GM10847 (cell line): ENCODE measurements around the gene SNRNP40.

Source experiments
- POLR2A ChIP-seq: IDR thresholded peaks from 2 replicates; pipeline ENCODE4 v1.6.1; 2011; ENCODE audit not compliant: insufficient read length; ENCODE audit errors: extremely low read depth

SNRNP40 gene

DNA sequence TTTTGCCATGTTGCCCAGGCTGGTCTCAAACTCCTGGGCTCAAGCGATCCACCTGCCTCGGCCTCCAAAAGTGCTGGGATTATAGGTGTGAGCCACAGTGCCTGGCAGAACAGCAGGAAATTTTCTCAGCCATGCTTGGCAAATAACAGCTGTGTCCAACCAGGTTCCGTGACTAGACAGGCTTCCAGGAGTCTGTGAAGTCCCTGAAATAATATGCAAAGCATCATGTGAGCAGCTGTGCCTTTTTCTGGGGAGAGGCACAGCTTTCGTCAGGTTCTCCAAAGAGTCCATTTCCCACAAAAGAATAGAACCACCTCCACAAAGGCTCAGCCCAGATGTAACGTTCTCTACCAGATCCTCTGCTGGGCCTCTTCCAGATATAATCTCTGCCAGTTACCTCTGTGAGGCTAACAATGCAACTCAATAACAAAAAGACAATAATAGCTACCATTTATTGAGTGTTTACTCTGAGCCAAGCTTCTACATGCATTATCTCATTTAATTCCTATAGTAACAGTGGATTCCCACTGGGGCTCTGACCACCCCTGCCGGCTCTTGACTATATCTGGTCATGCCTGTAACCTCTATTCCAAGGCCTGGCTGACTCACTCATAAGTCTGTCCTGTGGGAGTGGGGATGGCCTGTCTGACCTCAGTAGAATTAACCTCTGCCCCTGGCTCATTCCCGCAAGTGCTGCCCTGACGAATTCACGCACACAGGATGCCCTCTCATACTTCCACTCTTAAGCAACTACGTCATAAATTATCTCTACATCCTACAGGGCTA, 52.9 kb downstream of the SNRNP40 start:
- TF ChIP-seq POLR2A: no peak

DNA sequence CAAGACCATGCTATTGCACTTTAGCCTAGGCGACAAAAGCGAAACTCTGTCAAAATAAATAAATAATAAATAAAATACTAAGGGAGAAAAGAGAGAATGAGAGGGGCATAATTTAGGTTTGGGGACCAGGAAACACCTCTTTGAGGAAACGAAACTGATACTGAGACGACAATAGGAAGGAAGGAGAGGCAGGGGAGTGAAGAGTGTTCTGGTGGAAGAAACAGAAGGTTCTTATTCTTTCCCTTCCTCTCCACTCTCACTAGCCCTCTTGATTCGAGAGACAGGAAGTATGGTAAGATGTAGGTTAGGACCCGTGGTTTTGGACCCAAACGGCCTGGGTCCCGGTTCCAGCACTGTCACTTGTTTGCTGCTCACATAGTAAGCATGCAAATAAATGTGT, 55.3 kb downstream of the SNRNP40 start:
- no peak for TF ChIP-seq POLR2A

DNA sequence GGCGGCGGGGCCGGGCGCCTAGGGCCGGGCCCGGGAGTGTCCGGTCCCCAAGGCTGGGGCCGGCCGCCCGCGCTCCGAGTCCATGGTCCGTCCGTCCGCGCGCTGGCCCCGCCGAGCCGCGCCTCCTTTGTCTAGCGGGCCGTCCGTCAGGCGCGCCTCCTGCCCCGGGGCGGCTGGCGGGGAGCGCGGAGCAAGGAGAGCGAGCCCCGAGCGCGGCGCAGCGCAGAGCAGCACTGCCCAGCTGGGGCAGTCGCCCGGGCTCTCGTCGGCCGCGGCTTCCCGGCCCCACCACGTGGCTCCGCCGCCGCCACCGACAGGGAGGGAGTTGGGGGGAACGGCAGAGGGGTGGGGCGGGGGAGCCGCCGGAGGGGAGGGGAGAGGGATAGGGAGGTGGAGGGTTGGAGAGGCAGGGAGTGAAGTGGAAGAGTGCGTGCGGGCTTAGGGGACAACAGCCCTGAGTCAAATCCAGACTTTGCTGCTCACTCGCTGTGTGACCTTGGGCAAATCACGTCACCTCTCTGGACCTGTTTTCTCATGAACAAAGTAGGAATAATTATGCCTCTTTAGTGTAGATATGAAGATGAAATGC, 56.8 kb downstream of the SNRNP40 start, which contains the start of gene NKAIN1:
TSS of gene NKAIN1 (minus strand) at position 235 of the 589 bp plus-strand sequence. CDS start 340 bp downstream, outside the sequence.
- no peak for TF ChIP-seq POLR2A

DNA sequence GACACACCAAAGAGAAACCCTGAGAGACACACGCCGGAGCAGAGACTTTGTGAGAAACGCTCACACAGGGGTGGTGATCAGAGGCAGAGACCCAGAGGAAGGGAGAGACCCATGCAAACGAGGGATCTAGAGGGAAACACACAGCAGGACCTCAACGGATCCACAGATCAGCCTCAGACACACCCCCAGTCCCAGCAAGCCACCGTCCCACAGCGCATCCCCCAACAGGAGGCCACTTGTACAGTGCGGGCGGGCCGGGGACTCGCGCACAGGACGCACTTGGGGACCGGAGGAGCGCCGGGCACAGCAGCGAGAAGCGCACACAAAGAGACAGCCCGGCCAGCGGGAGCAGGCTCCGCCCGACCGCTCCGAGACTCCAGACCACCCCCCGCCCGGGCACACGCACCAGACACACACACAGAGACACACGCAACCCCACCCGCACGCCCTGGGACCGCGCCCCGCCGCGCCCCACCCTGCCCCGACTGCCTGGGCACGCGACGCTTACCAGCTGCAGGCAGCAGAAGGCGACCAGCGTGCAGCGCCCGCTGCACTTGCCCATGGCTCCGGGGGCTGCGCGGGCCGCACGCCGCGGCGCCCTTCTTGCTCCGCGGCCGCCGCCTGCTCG, 57.5 kb downstream of the SNRNP40 start:
- no peak for TF ChIP-seq POLR2A

DNA sequence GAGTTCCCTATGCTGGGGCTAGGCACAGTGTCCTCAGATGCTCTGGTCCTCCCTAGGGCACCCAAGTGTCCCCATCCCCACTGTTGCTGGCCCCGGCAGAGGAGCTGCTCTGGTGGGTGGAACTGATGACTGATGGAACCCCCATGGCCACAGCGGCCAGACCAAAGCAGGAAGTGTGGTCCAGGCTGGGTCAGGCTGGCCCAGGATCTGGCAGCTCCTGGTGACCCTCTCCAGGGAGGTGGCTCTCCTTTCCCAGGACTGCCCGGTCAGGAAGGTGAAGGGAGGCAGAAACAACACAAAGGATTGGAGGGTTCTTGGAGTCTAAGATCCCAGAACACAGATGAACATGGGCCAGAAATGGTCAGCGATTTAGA, 58.0 kb downstream of the SNRNP40 start:
- TF ChIP-seq POLR2A: no peak

DNA sequence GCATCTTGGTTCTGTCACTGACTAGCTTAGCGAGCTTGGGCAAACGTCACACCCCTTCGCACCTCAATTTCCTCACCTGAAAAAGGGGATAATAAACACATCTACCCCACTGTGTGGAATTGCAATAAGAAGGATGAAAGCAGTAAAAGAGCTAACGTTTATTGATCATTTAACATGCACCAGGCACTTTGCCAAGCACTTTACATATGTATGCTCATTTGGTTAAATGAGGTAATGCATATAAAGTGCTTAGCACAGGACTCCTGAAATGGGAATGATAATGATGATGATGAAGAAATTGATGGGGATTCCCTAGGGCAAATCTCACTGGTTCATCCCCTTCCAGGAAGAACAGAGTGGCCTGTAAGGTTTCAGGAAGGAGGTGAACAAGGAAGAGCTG, 61.7 kb downstream of the SNRNP40 start:
- TF ChIP-seq POLR2A: no peak

DNA sequence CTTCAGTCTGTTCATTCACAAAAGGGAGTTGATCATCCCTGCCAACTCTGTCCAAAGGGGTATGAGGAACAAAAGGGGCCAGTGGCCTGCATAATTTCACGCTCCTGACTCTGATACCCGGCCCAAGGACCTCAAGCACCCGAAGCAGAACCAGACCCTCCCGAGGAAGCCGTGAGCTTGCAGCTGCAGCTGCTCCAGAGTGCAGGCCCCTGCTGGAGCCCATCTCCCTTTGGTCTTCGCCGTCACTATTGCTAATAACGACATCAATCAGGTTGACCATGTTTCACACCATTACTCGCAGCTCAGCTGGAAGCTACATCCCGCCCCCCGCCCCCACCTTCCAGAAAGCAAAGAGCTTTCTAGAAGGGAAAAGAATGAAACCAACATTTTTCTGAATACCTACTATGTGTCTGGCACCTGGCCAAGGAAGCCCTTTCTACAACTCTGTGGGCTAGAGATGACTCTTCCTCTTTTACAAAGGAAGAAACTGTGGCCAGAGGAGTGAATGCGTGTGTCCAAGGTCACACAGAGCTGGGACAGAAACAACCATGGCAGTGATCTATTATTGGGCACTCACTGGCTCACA, 62.4 kb downstream of the SNRNP40 start:
- no peak for TF ChIP-seq POLR2A

DNA sequence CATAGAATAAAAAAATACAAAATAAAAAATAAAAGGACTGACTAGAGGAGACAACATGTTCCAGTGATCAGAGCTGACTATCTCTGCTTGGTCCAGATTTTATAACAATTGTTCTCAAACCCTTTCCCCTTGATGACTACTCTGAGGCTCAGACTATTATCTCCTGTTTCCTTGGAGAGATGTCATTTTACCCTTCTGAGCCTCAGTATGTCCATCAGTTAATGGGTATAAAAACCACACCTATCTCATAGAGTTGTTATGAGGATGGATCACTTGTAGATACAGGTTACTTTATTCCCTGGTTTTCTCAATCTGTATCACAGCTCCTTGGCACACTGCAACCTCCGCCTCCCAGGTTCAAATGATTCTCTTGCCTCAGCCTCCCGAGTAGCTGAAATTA, 63.9 kb downstream of the SNRNP40 start:
- TF ChIP-seq POLR2A: no peak

DNA sequence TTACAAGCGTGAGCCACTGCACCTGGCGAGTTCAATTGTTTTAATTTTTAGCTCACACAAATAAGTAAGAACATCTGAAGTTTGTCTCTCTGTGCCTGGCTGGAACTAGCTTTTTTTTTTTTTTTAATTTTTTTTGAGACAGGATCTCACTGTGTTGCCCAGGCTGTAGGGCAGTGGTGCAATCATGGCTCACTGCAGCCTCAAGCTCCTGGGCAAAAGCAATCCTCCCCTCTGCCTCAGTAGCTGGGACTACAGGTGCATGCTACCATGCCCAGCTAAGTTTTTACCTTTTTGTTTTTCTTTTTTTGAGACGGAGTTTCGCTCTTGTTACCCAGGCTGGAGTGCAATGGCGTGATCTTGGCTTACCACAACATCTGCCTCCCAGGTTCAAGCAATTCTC, 64.8 kb downstream of the SNRNP40 start:
- TF ChIP-seq POLR2A: no peak

DNA sequence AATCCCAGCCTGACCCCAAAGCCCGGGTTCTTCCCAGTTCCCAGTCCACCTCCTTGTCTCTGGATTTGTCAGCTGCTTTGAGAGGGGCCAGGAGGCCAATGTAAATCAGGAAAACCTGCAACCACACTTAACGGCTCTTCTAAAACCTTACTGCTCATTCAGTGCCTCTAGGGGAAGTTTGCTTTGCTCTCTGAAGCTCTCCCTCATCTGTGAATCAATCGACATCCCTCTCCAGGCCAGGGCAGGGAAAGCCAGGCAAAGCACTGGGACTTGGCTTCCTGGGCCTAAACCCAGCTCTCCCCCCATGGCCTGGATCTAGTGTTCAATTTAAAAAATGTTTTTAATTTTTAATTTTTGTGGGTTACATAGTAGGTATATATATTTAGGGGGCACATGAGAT, 66.2 kb downstream of the SNRNP40 start:
- TF ChIP-seq POLR2A: no peak

DNA sequence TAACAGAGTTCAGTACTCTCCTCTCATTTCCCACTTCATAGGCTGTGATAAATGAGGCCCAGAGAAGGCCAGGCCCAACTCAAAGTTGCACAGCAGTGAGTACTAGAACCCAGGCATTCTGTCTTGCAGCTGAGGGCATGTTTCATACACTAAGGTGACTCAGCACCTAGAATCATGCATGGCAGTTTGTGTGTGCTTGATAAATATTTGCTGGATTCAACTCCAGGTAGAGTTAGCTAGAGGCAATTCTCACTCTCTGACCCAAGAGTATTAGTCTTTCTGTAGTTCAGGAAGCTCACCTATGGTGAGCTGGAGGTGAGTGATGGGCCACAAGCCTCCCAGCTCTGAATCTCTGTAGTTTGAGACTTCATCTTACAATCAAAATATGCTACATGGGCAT, 67.6 kb downstream of the SNRNP40 start:
- no peak for TF ChIP-seq POLR2A

DNA sequence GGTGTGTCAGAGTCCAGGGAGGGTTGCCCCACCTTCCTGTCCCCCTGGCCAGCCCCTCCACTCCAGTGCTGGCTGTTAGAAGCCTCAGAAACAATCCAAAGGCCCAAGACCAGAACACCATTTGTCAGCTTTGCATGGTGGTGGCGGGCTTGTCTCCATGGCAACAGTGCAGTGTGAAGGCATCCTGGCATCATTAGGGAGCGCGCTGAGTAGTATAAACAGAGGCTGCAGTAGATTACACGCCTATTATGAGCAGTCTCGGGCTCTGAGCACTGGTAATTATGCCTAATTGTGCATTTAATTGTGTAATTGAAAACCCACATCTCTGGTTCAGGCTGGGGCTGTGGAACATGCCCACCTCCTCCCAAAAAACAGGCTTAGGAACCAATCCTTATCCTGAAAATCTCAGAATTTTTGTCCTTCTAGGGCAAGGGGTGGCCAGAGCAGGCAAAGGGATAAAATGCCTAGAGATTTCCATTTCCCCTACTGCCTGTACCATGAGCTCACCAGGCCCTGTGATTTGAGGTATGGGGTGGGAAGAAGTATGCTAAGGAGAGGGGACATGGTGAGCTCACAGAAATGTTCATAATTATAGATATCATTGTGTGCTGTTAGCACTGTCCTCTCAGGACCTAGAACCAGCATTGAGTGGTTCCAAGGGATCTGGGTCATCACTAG, 68.6 kb downstream of the SNRNP40 start:
- no peak for TF ChIP-seq POLR2A

DNA sequence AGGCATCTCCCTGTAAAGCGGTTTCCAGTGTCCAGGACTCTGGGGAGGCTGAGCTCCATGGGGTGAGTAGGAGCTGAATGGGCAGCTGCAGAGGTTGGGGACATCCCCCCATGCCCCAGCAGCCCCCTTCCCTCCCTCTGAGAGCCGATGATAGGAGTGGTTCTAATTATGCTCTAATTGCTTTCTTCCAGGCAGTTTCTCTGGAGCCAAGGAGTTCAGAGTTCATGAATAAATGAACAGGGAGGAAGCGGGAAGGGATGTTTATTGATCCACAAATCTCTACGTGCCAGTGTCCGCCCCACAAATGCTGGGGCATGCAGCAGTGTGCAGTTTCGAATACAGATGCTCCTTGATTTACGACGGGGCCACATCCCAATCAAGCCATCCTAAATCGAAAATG, 72.5 kb downstream of the SNRNP40 start:
- no peak for TF ChIP-seq POLR2A

DNA sequence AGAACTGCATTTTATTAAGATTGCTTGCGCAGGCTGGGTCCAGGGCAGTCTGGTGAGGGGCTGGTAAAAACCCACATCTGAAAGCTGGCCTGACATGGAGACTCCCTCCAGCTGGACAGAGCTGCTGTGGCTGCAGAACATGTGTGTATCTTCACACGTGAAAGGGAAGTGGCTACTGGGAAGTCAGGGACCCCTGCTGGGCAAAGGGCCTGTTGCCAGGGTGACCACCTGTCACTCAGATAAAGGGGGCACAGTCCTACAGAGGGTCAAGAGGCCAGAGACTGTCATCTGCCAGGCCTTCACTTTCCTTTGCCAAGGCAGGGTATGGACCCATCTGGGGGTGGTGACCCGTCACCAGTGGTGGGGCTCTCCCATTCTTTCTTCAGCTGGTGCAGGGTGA, 74.4 kb downstream of the SNRNP40 start:
- TF ChIP-seq POLR2A: no peak

DNA sequence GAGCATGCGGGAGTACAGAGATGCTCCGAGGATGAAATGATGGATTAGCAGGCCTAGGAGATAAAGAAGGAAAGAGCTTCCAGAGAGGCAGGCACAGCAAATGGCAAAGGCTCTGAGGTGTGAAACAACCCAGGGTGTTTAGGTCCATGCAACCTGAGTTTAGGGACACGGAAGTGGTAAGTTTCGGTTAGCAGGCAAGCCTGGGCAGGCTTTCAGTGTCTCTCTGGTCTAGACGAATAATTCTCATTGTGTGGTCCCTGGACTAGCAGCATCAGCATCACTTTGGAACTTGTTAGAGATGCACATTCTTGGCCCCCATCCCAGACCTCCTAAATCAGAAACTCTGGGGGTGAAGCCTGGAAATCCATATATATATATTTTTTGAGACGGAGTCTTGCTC, 75.5 kb downstream of the SNRNP40 start:
- no peak for TF ChIP-seq POLR2A
